Measurements from ENCODE around the gene PIN4.
"Not testable (repeated sequence)": the region's sequence is repeated elsewhere in the genome, so short reads cannot be mapped to it uniquely, and the experiment has no call there.

PIN4 gene

DNA sequence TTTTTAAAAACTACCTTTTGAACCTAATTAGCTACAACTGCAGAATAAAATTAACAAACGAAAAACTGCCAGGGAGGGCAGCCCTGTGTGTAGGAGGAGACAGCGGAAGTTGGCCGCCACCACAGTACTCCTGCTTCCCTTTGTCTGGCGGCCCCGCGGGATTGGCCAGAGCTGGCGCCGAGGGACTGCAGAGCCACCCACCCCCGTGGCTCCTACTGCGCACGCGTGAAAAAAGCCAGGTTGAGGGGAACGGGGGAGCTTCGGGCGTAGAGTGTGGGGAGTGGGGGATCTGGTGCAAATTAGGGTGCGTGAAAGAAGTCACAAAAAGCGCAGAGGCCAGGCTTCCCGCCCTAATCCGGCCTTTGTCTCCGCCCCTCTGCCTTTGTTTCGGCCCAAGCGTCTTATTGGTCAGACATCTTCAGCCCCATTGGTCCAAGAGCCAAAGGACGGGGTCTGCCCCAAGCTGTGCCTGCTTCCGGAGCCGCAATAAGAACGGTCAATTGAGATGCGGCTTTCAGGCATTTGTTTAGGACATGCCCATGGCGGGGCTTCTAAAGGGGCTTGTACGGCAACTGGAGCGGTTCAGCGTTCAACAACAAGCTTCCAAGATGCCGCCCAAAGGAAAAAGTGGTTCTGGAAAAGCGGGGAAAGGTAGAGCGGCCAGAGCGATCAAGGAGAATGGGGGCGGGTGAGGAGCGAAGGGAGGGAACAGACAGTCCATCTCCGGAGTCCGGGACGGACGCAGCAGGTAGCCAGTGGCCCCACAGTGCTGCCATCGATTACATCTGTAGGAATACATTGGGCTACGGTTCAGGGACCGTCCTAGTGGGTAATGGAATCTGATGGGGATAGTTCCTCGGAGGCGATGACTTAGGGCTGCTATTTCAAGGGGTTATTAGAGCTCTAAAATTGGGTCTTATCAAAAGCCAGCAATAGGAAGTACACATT, at the start of gene PIN4:
Gene PIN4, plus strand, starts transcription at position 580 of the 948 bp plus-strand sequence. Its CDS starts 29 bp downstream, at position 609.
- DNase-seq (ENCODE audit: low spot score), result peak; percentile 96

DNA sequence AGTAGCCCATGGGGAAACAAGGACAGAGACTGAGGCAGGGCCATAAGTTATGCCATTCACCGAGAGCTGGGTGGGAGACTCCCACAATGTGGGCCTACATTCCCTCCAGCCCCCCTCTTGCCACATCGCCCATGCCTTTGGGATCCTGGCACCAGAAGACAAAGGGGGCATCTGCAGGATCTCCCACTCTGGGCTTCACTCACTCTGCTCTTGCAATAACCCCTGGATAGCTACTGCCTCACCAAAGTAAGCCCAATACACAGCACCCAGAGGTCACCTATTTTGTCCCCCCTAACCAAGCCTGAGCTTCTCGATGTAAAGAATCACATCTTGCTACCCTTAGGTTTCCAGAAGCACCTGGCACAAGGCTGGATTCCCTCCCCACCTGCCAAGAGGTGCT, 49.1 kb upstream of the PIN4 start:
- DNase-seq (ENCODE audit: low spot score), result no peak

DNA sequence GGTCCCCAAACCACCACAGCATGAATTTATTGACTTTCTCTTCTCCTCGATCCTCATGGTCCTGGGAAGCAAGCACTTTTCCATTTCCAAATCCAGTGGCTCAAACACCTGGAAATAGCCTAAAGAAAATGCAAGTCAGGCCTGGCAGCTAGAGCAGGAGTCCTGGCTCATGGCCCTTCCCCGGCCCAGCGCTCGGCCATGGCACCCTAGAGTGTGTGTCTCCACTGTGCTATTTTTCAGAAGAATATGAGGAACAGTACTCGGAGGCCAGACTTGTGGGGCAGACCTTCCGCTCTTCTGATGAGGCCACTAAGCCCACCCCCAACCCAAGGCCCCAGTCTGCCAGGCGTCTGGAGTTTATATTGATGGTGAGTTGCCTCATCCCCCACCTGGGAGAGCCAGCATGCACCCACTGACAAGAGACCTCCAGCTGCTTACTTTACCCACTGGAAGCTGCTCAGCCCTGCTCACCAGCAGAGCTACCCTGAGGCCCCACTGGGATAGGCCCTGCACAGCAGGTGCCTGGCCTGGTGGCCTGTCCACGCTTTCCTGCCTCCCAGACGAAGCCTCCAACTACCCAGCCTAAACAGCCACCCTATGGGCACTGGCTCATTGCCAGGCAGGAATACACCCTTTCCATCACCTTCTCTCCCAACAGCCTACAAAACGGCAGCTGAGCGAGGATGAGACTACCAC, 47.6 kb upstream of the PIN4 start:
- no peak for DNase-seq (ENCODE audit: low spot score)

DNA sequence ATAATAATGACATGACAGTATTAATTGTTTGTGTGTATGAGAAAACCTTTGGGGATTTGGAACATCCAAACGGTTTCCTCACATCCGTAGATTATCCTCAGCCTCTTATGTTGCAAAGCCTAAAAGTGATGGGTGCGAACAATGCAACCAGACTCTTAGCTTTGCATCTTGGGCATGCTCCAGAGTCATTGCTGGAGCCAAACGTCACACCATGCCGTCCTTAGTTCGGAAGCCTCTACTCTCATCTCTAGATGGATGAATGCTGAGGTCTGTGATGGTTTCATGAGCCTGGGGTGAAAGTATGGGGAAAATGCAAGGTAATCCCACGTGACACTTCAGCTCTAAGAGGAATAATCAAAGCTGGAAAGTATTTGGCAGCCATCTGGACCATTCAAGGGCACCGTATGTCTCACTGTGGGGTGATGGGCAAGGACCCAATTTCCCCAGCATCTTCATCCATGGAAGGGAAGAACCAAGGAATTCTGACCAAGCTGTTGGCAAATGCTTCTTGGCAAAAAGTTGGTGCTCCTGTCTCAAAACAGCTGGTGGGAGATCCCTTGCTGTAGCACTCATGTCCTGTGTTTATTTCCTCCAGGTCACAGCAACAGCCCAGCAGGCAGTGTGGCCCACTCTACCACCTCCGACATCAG, 43.6 kb upstream of the PIN4 start:
- DNase-seq (ENCODE audit: low spot score), result no peak

DNA sequence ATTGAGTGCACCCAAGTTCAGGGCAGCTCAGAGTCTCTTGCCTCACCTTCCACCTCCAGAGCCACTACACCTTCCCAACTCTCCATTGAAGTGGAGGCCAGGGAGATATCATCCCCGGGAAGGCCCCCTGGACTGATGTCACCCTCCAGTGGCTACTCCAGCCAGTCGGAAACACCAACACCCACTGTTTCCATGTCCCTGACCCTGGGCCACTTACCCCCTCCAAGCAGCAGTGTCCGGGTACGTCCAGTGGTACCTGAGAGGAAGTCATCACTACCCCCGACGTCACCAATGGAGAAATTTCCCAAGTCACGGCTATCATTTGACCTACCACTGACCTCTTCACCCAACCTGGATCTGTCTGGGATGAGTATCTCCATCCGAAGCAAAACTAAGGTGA, 42.0 kb upstream of the PIN4 start:
- DNase-seq (ENCODE audit: low spot score), result no peak

DNA sequence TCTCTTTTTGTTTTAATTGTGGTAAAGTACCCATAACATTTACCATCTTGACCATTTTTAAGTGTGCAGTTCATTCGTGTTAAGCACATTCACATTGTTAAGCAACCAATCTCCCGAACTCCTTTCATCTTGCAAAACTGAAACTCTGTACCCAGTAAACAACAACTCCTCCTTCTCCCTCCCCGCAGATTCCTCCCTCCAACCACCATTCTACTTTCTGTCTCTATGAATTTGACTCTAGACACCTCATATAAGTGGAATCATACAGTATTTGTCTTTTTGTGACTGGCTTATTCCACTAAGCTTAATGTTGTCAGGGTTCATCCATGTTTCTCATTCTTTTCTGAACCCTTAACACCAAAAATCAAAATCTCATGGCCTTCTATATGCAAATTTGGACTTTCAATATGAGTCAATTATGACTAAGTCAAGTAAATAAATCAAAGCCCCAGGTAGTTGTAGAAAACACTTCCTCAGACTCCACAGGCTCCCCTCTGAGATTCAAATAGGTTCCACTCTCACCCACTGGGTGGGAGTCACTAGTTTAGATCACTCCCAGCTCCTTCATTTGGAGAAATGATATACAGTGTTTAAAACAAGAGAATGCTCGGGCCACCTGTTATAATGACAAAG, 40.1 kb upstream of the PIN4 start:
- no peak for DNase-seq (ENCODE audit: low spot score)

DNA sequence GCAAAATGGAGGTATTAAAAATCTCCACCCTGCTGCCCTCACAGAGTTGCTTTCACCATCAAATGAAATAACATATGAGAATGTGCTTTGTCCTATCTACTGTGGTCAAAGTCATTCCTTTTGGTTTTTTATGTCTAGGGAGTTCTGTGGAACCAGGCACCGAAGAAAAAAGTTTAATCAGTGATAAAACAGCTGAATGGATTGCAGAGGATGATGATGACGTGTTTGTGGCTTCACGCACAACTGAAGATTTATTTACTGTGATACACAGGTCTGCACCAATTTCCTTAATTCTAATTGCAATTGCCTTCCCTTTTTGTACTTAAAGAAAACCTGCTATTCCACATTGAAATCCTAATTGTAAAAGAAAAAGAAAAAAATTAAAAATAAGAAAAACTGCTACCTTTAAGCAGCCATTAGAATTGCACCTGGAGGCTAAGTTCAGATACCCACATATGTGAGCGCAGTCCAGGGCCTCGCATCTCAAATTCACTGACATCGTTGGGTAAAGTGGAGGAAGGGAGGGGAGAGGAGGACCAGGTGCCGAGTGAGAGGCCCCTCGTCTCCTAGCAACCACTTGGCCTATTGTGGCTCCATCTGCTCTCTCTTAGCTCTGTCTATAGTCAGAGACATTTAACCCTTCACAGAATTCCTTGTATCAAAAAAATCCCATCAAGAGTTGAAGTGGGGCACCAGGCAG, 39.3 kb upstream of the PIN4 start:
- DNase-seq (ENCODE audit: low spot score), result peak; percentile 41

DNA sequence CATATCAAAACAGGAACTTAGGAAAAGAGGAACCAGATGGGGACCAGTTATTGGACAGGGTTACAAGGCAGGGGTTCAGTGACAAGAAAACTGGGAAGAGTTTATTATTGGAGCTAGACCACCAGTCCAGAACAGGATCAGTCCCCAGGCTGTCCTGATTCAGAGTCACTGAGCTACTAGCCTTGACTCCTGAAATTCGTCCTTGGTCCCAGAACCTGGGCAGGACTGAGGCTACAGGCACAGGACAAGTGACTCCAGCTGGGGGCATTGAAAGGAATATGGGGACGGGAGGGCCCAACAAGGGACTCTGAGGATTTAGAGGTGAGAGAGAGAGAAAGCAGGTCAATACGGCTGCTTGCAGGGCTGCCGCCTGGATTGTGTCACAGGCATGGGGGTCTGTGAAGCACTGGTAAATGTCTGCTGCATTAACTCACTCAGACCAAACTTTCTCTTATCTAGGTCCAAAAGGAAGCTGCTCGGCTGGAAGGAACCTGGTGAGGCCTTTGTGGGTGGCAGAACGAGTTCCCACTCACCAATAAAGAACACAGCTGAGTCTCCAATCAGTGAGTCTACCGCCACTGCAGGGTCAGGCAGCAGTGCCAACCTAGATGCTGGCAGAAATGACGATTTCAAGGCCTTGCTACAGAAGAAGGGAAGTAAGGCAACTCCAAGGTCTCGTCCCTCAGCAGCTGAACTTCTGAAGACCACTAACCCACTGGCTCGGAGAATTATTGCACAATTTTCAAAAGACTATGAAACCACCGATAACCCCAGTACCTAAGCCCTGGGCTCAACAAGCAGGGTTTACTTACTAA, 38.6 kb upstream of the PIN4 start:
- DNase-seq (ENCODE audit: low spot score), result no peak

DNA sequence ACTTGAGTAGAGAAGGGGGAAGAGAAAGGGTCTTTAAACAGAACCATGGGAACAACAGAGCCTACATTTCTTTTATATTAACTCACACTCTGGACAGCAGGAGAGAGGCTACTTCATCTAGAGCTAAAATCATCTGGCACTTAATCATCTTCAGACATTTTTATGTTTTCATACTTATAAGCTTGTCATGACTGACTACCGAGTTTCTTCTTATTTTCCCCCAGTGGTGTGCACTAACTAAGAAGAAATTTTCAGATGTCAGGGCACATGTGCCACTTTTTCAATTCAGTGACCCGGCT, 38.0 kb upstream of the PIN4 start:
- no peak for DNase-seq (ENCODE audit: low spot score)

DNA sequence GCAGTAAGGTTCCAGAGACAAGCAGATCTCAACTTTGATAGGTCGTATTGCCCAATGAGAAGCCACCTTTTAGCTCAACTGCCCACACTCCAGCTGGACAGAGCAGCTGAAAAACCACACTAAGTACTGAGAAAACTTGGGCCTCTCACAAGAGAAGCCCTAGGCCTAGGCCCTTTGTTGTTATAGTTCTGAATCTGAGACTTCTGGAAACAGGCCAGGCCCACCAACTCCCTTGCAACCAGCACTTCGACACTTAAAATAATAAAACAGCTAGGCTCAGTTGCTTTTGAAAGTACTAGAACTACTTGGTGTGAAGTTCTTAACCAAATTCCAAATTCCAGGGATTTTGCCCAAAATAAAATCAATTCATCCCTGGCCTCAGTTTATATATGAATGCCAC, 36.4 kb upstream of the PIN4 start:
- DNase-seq (ENCODE audit: low spot score), result no peak

DNA sequence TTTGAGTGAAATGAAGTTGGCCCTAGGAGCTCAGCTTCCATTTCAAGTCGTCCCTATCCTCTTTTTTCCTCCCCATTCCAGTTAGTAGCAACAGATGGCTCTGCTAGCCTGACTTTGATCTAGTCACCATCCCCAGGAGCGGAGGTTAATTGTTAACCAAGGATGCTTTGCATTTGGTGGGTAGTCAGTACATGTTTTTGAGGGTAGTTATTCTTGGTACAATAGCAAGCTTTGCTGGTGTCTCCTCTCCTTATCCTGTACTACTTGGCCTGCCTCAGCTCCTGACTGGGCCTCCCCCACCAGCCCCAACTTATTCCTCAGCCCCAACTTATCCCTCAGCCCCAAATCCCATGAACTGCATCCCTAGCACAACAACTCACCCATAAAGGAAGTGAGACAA, 35.0 kb upstream of the PIN4 start:
- no peak for DNase-seq (ENCODE audit: low spot score)

DNA sequence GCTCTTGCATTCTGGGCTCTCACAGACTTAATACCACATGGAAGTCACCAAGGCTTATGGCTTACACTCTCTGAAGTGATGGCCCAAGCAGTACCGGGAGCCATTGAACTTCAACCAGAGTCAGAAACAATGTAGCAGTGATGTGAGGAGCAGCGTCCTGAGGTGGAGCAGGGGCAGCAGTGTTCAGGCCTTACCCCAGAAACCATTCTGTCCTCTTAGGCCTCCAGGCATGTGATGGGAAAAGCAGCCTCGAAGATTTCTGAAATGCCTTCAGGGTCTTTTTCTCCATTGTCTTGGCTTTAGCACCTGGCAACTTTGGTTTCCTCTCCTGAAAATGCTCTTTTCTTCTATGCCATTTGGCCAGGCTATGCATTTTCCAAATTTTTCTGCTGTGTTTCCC, 22.8 kb upstream of the PIN4 start:
- DNase-seq (ENCODE audit: low spot score), result no peak

DNA sequence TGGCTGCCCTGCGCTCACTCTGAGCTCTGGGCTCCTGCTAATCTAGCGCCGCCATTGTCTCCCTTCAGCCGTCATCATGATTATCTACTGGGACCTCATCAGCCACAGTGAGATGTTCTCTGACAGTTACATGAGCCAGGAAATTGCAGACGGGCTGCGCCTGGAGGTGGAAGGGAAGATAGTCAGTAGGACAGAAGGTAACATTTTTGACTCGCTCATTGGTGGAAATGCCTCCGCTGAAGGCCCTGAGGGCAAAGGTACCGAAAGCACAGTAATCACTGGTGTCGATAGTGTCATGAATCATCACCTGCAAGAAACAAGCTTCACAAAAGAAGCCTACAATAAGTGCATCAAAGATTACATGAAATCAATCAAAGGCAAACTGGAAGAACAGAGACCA, 21.8 kb upstream of the PIN4 start:
- DNase-seq (ENCODE audit: low spot score), result no peak

DNA sequence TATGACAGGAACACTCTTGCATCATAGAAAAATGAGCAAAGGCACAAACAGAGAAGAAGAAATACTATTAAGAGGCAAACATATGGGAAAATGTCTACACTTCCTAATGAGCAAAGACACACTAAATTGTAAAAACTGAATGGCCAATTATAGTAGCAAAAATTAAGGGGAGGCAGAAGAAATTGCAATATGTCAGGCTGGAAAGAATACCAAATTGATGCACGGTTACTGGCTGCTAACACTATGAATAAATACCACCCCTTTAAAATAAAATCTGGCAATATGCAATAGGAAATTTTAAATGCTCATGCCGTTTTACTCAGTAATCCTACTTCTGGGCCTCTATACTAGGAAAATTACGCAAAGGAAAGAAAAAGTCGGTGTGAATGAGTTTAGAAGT, 16.0 kb upstream of the PIN4 start:
- DNase-seq (ENCODE audit: low spot score), result no peak

DNA sequence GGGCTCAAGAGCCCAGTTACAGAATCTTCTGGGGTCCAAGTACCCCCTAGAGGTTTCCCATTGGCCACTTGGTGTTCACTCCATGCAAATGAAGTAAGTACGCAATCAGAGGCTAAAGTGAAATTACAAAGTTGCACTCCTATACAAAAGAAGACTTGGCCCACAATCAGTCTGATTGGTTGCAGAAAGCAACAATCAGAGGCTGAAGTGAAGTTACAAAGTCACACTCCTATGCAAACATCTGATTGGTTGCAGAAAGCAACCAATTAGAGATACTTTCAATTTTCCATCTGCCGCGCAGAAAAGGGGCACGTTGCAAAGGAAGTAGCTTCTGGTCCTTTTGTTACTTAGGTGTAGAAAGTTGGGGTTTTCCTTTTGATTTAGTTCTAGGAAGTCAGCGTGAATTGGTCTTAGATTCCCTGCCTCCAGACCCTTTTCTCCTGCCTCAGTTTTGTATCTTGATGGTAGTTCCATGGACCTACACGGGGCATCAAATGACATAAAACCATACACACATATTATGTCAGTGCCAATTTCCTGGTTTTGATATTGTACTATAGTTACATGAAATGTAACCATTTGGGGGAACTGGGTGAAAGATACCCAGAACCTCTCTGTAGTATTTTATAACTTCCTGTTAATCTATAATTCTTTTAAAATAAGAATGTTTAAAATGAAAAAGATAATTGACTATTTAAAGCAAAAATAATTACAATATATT, 12.4 kb upstream of the PIN4 start:
- DNase-seq (ENCODE audit: low spot score), result peak; percentile 1

DNA sequence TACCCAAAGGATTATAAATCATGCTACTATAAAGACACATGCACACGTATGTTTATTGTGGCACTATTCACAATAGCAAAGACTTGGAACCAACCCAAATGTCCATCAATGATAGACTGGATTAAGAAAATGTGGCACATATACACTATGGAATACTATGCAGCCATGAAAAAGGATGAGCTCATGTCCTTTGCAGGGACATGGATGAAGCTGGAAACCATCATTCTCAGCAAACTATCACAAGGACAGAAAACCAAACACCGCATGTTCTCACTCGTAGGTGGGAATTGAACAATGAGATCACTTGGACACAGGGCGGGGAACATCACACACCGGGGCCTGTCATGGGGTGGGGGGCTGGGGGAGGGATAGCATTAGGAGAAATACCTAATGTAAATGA, 5.3 kb upstream of the PIN4 start:
- not testable (repeated sequence) for DNase-seq (ENCODE audit: low spot score)

DNA sequence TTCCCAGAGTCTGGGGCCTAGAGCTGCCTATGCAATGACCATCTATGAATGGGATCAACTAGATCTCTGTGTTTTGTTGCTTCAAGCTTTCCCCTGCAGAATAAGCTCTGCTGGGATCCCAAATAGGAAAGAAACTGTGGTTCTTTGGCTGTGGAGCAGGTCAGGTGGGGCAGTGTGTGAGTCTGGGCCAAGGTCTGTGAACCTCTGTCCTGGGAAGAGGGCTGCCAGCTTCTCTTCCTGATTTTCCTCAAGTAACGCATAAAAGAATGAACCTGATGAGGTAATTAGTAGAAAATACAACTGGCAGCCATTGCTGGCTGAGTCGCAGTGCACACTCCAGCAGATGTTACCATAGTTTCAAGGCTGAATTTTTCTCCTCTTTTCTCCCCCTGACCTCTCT, 4.6 kb upstream of the PIN4 start:
- DNase-seq (ENCODE audit: low spot score), result peak; percentile 36

DNA sequence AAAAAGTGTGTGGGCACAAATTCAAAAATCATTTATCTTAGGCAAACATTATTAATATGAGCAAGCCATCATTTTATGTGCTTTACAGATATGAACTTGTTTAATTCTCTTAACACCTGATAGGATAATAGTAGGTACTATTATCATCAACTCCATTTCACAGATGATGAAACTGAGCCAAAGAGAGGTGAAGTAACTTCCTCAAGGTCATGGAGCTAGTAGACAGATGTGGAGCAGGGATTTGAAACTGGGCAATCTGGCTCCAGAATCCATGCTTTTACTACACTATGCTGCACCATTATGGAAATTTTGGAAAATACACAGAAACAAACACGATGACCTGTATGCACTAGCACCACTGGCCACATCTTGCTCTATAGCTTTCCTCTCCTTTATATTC, 1.0 kb upstream of the PIN4 start:
- no peak for DNase-seq (ENCODE audit: low spot score)

DNA sequence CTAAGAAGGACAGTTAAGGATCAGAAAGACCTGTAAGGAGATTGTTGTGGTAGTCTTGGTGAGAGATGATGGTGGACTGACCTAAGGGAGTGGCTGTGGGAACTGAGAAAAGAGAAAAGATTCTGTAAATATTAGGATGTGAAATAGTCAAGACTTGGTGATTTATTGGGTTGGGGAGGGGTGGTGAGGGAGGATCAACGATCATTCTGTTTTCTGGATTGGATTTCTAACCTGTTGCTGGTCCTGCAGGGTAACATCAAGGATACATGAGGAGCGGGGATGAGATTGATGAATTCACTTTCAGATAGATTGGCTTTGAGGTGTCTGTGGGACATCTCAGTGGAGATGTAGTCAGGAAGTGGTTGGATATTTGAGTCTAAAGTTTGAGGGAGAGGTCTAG, 1.4 kb downstream of the PIN4 start:
- DNase-seq (ENCODE audit: low spot score), result no peak

DNA sequence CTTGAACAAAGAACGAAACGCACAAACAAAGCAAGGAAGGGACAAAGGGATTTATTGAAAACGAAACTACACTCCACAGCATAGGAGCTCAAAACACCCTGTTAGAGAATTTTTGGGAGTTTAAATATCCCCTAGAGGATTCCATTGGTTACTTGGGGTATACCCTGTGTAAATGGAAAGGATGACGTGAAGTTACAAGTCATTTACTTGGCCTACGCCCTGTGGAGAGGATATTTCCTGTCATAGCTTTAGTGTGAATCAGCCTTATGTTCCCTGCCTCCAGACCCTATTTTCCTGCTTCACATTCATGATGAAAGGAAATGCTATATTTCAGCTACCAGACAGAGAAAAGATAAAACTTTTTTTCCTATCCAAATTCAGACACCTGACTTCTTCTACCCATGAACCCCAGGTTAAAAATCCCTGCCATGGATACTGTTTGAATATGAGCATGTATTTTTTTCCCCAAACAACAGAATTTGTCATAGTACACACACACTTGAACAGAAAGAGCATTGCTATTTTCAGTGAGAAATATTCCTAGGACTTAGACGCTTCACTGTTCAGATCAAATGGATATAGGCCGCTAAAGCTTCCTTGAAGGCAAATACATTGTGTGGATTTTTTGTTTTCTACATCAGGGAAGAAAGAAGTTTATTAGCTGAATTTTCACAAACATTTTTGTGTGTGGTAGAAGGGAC, 20.4 kb downstream of the PIN4 start:
- no peak for DNase-seq (ENCODE audit: low spot score)
